HL-60/S4 (cell line): ENCODE measurements around the gene ITGA1.

Source experiments
- in situ Hi-C: fragments of 300-500 bp; cut with MboI; formaldehyde crosslinking; loops from 2 replicates; pipeline ENCODE4 v1.14.3; 2022; ENCODE audit warnings: low sequenced_read_pairs

Gene ITGA1

DNA sequence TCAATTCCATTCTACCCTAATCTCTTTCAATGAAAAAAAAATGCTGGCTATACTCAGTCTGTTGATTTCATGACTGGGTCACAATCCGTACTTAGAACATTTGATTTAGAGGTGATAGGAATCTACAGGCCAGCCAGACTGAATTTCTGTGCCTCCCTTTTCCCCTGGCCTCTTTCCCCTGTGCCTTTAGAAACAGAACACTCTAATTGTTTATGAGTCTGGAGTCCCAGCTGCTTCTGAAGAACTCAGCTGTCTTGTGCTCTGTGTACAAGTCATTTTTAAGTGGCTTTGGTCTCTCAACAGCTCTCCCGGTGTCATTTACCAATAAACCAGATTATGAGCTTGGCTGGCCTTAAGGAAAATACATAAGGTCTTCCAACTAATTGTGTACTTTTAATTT, 107.4 kb downstream of the ITGA1 start:
- in situ Hi-C loops = no loop called here

DNA sequence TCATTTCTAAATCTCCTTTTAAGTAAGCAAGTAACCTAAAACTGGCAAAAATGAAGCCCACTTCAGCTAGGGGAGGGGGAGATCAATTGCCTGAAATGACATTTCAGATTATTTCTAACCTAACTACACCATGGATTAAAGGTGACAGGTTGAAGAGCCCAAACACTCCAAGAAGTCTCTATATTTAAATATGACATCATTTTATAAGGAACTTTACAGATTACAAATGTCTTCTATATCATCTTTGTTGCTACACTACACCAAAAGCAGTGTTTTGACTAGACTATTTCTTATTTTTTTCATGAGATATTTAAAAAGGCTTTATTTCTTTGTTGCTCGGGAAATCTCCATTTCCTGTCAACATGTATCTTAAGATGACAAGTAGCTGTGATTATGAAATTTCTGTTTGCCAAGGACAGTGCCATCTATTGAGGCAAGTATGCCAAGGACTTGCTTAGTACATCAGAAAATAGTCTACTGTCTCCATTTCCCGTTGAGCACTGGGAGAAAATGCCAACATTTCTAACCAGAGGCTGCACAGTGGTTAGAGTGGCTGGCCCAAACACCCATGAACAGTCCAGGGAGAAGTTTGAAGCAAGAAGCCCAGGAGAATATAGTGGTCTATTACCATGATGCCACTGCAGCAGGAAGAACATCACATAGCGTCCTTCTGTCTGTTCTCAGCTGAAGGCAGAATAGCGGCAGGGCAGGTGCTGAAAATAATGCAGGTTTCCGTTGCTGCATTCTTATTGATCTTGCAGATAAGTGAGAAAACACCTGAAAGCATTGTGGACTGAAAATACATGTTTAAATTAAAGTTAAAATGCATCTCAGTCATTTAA, 108.1 kb downstream of the ITGA1 start:
- in situ Hi-C loops = no loop called here

DNA sequence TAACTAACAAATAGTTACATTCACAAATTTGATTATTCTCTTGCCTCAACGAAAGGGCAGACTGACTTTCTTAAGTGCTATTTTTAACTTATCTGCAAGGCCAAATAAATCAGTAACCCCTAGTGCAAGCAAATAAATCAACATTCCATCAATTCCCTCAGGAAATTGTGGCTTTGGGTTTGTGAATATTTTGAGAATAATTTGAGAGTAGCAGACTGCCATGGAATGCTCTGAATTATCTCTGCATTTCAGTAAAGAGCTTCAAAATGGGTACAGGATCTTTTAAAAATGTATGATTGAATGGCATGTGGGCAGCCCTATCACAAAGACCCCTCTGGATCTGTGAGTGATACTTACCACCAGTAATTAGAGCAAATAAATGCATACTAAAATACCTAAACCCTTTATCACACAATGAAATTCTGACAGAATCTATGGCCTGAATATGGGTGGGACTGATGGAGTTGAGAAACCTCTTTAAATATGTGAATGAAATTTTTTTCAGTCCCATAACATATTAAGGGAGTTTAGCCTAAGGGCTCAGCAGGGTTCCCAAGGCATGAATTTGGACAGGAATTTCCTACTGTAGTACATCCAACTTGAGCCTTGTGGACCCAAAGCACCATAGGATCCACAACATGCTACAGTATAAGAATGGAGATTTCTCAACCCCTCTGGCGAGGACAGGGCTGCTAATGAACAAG, 109.0 kb downstream of the ITGA1 start:
- in situ Hi-C loops = no loop called here

DNA sequence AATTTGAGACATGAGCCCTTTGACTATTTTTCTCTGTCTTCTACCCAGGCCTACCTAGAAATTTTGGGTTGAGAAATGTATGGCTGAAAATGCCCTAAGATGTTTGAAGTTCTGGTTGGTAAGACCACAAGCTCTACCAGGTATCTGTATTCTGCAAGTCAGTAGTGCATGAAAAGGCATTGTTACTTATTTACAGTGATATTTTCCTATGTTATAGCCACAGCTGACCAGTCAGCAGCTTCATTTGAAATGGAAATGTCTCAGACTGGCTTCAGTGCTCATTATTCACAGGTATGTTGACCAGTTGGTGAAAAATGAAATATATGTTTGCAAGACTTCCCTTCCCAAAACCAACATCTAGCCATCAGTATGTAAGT, 109.5 kb downstream of the ITGA1 start:
- in situ Hi-C loops = no loop called here

DNA sequence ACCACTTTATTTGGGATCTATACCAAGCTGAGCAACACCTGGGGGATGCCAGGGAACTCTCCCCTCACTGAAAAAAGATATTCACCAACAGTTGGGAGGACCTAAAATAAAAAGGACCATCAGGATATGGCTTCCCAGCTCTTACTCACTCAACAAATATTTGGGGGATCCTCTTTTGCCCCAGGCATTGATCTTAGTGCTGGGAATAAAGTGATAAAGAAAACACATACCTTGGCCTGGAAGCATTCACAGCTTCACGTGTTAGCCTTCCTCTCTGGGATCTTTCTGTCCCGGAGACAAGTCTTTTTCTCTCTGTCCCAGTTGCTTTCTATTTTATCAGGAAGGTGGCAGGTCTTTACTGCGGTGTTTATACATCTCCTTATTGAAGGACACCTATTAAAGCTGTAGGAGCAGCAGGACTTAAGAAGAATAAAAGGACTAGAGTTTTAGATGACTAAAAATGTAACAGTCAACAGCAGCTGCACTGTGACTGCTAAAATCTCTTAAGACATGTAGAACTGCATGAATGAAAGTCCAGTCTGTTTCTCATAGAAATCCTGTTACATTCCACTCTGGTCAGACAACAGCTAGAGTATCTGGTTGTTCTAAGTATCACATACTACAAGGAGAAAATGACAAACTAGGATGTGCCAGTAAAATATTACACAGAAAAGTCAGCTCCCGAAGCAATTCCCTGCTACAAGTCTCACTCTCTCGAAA, 111.4 kb downstream of the ITGA1 start:
- in situ Hi-C loops = no loop called here

DNA sequence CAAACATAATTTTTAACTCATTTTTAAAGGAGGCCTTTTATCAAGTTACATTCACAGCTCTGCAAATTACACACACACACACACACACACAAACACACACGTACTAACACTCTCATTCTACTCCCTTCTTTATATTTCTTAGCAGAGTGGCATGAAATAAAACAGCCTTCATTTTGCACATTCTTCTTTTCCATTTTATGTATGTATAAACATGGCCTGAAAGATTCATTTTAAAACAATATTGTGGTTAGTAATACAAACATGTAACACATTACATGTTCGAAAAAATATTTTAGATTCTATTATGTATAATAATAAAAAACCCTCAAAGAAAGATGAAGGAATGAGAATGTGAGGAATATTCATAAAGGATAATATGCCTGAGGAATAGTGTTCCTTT, 115.4 kb downstream of the ITGA1 start:
- in situ Hi-C loops = no loop called here

DNA sequence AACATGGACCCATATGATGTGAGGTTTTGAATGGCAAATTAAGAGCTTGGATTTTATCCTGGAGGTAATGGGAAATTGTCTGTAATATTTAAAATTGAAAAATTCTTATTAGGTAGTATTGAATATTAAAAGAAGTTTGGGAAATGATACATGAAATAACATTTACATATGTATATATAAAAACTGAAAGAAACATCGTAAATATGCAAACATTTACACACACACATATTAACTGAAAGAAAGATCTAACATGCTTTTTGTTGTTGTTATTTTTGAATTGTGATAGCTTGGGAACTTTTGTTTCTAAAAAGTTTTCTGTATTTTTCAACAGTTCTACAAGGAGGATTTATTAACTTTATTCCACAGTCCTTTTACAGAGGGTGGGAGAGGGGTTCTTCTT, 118.6 kb downstream of the ITGA1 start:
- in situ Hi-C loops = no loop called here

DNA sequence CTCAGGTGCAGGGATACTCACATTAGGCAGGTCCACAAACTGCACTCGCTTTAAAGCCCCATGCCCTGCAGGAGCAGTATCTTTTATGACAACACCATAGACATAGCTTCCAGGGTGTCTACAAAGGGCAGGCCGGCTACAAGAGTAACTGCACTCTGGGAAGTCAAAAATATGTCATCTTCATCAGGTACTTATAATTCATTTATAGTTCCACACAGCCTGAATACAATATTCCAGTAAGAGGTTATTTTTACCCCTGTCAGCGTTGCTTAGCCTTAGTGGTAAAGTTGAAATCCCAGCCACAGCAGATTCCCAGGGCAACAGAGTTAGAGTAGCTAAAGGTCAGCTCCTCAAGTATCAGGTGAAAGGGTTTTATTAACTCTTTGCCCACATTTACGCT, 119.1 kb downstream of the ITGA1 start:
- in situ Hi-C loops = no loop called here

DNA sequence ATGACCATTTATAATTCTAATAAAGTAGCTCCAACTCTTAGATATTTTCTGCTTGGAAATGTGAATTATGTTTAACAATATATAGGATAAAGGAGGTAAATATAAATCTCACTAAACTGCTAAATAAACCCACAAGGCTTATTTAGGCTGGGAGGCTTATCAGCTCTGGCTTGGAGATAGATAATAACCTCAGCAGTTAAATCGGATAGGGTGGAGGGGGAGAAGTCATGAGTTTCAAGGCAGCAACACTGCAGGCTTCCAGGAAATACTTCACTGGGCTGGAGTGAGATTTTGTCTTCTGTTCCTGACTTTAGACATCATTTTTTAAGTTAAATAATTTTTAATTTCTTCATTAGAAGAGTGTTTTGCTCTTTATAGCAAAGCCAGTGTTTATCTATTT, 121.5 kb downstream of the ITGA1 start:
- in situ Hi-C loops = no loop called here

DNA sequence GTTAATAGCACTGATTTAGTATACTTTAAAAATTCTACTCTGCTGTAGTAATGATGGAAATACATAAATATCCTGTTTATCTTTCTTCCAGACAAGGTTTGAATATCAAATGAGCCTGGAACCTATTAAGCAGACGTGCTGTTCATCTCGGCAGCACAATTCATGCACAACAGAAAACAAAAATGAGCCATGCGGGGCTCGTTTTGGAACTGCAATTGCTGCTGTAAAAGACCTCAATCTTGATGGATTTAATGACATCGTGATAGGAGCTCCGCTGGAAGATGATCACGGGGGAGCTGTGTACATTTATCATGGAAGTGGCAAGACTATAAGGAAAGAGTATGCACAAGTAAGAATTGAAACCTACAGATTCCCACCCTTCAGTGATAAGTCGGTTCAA, 122.4 kb downstream of the ITGA1 start:
- in situ Hi-C loops = no loop called here

DNA sequence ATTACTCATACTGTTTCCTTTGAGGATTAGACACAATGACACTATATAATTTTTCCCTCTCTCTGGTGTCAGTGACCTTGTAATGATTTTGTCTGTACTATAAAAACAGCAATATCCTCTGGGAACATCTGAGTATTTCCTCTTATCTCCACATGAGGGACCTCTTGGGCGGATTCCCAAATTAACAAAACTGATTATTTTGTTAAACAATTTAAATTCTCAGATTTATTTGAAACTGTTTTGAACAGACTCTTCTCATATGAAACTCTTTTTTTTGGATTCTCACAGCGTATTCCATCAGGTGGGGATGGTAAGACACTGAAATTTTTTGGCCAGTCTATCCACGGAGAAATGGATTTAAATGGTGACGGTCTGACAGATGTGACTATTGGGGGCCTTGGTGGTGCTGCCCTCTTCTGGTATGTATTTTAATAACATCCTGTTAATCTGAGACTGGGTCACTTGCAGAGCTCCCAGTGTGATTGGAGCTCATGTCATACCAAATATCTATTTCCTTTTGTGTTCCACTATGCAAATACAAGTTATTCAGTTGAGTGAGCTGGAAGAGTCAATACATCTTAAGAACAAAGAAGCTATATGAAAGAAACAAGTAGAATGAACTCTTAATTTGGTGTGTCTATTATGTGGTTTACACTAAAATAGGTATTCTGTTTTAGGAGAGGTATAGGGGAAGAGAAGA, 127.6 kb downstream of the ITGA1 start:
- in situ Hi-C loops = no loop called here

DNA sequence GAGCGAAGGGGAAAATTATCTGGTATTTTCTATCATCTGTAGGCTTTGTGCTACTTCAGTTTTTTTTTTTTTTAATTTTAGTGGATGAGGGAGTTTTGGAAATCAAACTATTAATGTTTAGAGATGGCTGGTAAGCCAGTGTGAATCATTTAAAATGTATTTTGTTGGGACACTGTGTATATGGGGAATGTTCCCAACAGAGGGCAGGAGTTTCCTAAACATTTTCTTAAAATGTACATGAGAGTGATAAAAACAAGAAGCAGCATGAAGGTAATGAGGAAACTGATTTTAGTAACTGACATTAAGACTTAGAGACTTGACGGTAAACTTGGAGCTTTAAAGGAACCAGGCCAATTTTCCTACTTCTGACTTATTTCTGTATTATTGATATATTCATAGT, 133.2 kb downstream of the ITGA1 start:
- in situ Hi-C loops = no loop called here

DNA sequence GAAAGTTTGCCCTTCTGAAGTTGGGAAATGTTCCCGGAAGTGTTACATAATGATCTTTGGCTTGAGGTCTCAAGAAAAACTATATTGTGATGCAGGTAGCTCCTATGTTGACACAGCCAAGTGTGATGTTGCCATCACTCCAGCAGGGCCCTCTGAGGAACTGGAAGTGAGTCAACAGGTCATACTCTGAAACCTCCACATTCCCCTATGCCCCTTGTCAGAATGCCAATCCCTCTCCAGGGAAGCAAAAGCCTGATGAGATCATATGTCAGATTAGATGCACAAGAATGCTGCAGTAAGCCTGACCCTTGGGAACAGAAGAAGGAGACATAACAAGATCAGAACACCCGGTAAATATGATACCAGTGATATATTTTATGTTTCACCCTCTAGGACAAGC, 134.7 kb downstream of the ITGA1 start:
- in situ Hi-C loops = no loop called here

DNA sequence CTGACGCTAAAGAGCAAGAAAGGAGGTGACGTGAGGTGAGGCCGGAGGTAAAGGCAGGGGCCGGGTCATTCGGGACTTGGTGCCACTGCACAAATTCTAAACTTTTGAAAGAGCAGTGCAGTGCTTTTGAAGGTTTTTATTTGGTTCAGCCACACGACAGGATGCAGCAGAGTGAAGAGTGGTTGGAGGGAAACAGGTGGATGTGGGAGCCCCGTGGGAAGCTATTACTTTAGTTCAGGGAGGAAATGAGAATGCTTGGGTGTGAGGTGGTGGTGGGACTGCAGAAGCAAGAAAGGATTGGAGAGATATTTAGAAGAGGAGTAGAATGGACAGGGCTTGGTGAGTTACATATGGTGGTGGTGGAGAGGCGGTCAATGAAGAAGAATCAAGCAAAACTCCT, 136.7 kb downstream of the ITGA1 start:
- in situ Hi-C loops = no loop called here

DNA sequence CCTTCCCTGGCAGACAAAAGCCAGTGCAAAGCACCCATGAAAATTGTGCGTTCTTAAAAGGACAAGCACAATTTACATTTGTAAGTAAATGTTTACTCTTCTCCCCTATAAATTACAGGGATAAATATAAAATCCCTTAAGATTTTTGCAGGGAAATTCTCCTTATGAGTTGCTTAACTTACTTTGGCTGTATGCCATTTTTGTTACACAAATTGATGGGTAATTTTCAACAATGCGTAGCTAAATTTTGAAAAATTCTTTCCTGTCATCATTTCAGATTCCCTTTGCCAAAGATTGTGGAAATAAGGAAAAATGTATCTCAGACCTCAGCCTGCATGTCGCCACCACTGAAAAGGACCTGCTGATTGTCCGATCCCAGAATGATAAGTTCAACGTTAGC, 137.3 kb downstream of the ITGA1 start:
- in situ Hi-C loops = no loop called here

DNA sequence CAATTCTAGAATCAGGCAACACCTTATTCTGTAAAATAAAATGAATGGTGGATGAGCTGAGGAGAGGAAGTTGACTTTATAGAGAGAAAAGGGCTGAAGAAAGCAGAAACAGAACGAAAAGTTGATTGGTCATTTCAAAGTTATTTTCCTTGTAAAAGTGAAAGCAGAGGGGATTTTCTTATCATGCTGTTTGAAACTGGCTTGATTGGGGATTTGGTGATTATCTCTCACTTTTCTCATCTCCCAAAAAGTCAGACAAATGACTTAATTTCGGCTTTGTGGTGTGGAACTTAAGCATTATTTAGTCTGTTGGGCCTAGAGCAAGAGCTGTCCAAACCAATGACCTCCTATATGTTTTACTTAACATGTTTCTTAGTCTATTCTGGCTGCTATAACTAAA, 141.0 kb downstream of the ITGA1 start:
- in situ Hi-C loops = no loop called here

DNA sequence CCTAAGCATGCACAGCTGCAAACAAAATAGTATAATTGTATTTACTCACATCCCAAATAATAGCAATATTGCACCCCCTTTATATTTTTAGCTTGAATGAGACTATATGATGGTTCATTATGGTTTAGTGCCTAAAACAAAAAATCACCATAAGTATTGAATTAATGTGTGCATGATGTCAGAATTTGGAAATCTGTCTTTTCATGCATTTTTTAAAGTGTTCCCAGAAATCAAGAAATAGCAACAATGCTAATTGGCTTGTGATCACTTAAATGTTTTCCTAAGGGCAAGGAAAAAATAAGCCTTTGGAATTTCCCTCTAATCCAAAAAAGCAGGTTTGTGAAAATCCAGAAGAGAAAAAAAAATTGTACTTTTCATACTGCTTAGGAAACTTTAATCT, 150.5 kb downstream of the ITGA1 start:
- in situ Hi-C loops = no loop called here

DNA sequence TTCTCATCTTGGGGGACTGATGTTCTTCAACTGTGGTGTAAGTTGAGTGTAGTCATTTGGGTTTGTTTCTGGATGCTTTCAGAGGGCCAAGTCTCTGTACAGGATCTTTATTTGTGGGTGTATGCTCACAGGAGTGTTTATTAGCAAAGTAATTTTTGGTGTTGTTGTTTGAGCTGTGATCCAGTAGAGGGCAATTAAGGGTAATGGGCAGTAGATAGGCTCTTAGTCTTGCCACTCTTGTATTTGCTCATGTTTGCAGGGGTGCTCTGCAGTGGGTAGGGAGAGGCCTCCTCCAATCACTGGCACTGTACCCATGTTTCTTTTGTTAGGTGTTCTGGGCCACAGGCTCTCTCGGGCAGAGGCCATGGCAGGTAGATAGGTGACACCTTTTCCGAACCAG, 155.6 kb downstream of the ITGA1 start:
- in situ Hi-C loops = no loop called here

DNA sequence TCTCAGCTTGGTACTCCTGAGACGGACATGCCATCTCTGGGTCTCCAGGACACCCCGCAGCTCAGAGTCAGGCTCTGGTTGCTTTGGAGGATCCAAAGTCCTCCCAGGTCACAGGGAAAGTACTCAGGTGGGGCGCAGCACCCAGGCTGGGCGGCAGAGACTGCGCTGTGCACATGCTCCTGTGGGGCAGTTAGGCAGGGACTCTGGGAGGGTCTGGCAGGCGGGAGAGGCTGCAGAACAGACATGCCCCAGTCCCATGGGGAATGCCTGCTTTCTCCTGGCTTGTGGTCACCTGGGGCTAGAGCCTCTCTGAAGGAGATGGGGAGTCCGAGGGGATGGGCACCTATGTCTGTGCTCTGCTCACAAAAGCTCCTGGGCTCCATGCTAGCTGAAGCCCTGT, 156.1 kb downstream of the ITGA1 start:
- in situ Hi-C loops = no loop called here

DNA sequence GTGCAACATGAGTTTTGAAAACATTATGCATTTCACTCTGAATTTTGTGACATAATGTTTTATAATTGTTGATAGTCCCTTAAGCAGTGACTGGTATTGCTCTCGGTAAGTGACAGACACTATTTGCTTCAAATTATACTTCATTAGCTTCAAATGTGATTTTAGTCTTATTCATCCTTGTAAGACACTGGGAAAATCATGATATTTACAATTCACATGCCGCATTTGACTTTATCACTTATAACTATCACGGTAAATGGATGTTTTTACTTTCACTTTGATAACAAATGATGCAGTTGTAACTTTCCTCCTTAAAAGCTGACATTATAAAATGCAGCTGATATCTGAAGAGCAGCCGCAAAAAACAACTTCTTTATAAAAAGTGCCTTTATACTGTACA, 157.3 kb downstream of the ITGA1 start:
- in situ Hi-C loops = no loop called here

DNA sequence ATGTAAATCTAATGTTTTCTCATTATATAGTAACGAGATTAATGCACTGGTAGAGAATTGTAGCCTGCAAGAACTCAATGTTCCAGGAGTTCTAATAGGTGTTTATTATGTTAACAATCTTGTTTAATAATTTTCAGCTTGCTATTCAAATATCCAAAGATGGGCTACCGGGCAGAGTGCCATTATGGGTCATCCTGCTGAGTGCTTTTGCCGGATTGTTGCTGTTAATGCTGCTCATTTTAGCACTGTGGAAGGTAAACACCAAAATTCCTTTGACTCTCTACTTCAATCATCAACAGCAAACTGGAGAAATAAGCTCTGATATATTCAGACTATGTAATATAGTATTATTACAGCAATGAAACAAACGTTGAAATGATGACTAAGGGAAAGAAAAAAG, 159.5 kb downstream of the ITGA1 start:
- in situ Hi-C loops = no loop called here
